HG03520 (cell line): ENCODE data around the gene PCA3.

Experiments
- ATAC-seq: cut with Tn5 transposase; IDR thresholded peaks from one replicate; pipeline ENCODE4 v1.9.1; 2021; ENCODE audit warnings: mild to moderate bottlenecking, moderate library complexity; ENCODE audit not compliant: unreplicated experiment

PCA3 gene

GRCh38 chr9:76818271-76818670, 54.0 kb downstream of the PCA3 start:
- no peak for ATAC-seq

- ATAC-seq: no peak
Measured at GRCh38 chr9:76820431-76820830, 56.2 kb downstream of the PCA3 start.

DNA sequence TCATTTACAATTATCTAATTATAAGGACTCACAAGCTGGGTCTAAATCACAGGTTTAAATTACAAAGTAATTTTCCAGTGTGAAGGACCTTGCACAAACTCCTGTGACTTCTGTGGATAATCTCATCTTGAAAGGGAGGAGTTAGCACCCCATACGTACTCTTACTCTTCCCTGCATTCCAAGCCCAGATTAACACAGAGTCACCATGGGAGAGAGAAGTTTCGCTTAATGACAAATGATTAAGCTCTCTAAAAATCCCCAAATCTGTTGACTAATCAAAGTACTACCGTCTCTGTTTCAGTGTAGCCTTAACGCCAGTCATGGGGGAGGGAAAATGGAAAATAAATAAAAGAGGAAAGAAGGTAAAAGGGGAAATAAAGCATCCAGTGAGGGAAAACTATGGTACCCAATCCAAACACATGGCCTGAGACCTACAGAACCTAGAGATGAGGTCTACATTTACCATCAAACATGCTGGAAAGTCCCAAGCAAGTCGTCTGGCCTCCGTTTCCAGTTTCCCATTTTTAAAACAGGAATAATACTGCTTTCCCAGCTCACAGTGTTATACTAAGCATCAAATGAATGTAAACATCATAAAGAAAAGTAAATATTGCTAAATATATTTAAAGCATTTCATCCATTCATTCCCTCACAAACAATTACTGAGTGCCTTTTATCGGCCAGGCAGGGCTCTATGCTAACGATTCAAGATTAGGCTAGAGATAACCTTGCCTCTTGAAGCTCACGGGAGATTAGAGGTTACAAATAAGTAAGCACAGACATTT, 63.2 kb downstream of the PCA3 start:
- ATAC-seq: no peak

GRCh38 chr9:76828447-76828846, 64.2 kb downstream of the PCA3 start:
- no peak for ATAC-seq

- ATAC-seq: no peak
Measured at GRCh38 chr9:76835571-76836283, 71.5 kb downstream of the PCA3 start.
